DND-41 (cell line): ENCODE measurements around the gene GPR37.

Experiments used
- ATAC-seq: fragments of 200-7000 bp; cut with Tn5 transposase; 3 replicates; pipeline ENCODE4 v1.9.1; 2021; ENCODE audit warnings: low read depth; ENCODE audit not compliant: insufficient read depth
- DNase-seq: peaks from one replicate; pipeline ENCODE4 v3.0.0-alpha.2; 2020
- H2AFZ ChIP-seq: 2 replicates; pipeline ENCODE4 v1.6.0; 2012; ENCODE audit warnings: low read depth, low read length
- H3K27ac ChIP-seq: 2 replicates; pipeline ENCODE4 v1.5.1; 2012; ENCODE audit warnings: low read length, inconsistent platforms
- H3K27me3 ChIP-seq: fragments of 200-600 bp; sonication (generic); 2 replicates; pipeline ENCODE4 v1.6.0; 2012; ENCODE audit warnings: low read length, mild to moderate bottlenecking, inconsistent platforms; ENCODE audit not compliant: insufficient read depth, poor library complexity
- H3K36me3 ChIP-seq: 2 replicates; pipeline ENCODE4 v1.5.1; 2012; ENCODE audit warnings: low read length, inconsistent platforms; ENCODE audit not compliant: insufficient read depth
- H3K4me1 ChIP-seq: 2 replicates; pipeline ENCODE4 v1.5.1; 2012; ENCODE audit warnings: mild to moderate bottlenecking, low read length; ENCODE audit not compliant: insufficient read depth
- H3K4me2 ChIP-seq: 2 replicates; pipeline ENCODE4 v1.6.0; 2012; ENCODE audit warnings: mild to moderate bottlenecking, moderate library complexity, low read length, inconsistent platforms; ENCODE audit not compliant: insufficient read depth
- H3K4me3 ChIP-seq, 2 experiments: fragments of 200-600 bp in 1 of 2; shearing (Covaris generic) in 1 of 2; 2 replicates each; pipeline ENCODE4 v1.5.1; 2012 to 2016; ENCODE audit warnings: inconsistent platforms in 2 of 2, low read length in 2 of 2, mild to moderate bottlenecking in 2 of 2, low read depth in 1 of 2, moderate library complexity in 1 of 2
- H3K79me2 ChIP-seq: 2 replicates; pipeline ENCODE4 v1.6.0; 2012; ENCODE audit warnings: low read length, inconsistent platforms; ENCODE audit not compliant: insufficient read depth
- H3K9ac ChIP-seq: 2 replicates; pipeline ENCODE4 v1.6.0; 2012; ENCODE audit warnings: low read depth, mild to moderate bottlenecking, inconsistent platforms, low read length, moderate library complexity
- H3K9me3 ChIP-seq: 2 replicates; pipeline ENCODE4 v1.5.1; 2012; ENCODE audit warnings: low read length, moderate library complexity, mild to moderate bottlenecking, inconsistent platforms; ENCODE audit not compliant: insufficient read depth, severe bottlenecking
- H4K20me1 ChIP-seq: 2 replicates; pipeline ENCODE4 v1.6.0; 2012; ENCODE audit warnings: low read length; ENCODE audit not compliant: insufficient read depth
- CTCF ChIP-seq: IDR thresholded peaks from 2 replicates; pipeline ENCODE4 v1.5.1; 2012; ENCODE audit warnings: borderline replicate concordance, low read length, moderate library complexity, mild to moderate bottlenecking; ENCODE audit not compliant: poor library complexity, severe bottlenecking; ENCODE audit errors: extremely low read depth
- EZH2 ChIP-seq: IDR thresholded peaks from 3 replicates; pipeline ENCODE4 v1.6.1; 2012; ENCODE audit warnings: borderline replicate concordance, low read depth, mild to moderate bottlenecking, moderate library complexity, low read length, inconsistent platforms; ENCODE audit not compliant: severe bottlenecking

GPR37 gene

GRCh38 chr7:124754576-124755268 lies 10.9 kb downstream of the GPR37 start:
- Histone ChIP-seq H3K9me3 (no peaks in the 10 kb centered on the region), H3K27me3 (no peaks in the 10 kb centered on the region), H3K79me2 (no peaks in the 10 kb centered on the region), H3K27ac (no peak overlapping the region), H2AFZ (no peak overlapping the region), H3K36me3 (no peaks in the 10 kb centered on the region), H3K4me2 (no peak overlapping the region), H4K20me1 (no peaks in the 10 kb centered on the region), H3K9ac (no peak overlapping the region), H3K4me1 (no peaks in the 10 kb centered on the region), H3K4me3 (no peak overlapping the region)
- TF ChIP-seq CTCF: no peak
- TF ChIP-seq EZH2: no peak
- ATAC-seq (no peak), DNase-seq (no peak)

- Histone ChIP-seq H3K27me3 (no peaks in the 10 kb centered on the region), H4K20me1 (no peaks in the 10 kb centered on the region), H3K4me3 (no peak overlapping the region), H2AFZ (no peak overlapping the region), H3K9ac (no peak overlapping the region), H3K4me2 (no peak overlapping the region), H3K9me3 (no peaks in the 10 kb centered on the region), H3K27ac (no peak overlapping the region), H3K36me3 (no peaks in the 10 kb centered on the region), H3K4me1 (no peaks in the 10 kb centered on the region), H3K79me2 (no peaks in the 10 kb centered on the region)
- DNase-seq (no peak), ATAC-seq (no peak)
- TF ChIP-seq CTCF (no peak), EZH2 (no peak)
These were observed 13.3 kb downstream of the GPR37 start for GRCh38 chr7:124752310-124752709.

- Histone ChIP-seq H3K36me3 (no peaks in the 10 kb centered on the region), H4K20me1 (no peaks in the 10 kb centered on the region), H3K27me3 (no peaks in the 10 kb centered on the region), H3K79me2 (no peaks in the 10 kb centered on the region), H3K4me3 (no peak overlapping the region), H3K9me3 (no peaks in the 10 kb centered on the region), H3K27ac (no peak overlapping the region), H3K4me2 (no peak overlapping the region), H2AFZ (no peak overlapping the region), H3K9ac (no peak overlapping the region), H3K4me1 (no peaks in the 10 kb centered on the region)
- TF ChIP-seq EZH2 (no peak), CTCF (no peak)
- ATAC-seq (no peak), DNase-seq (no peak)
These were observed 14.6 kb downstream of the GPR37 start for GRCh38 chr7:124751027-124751426.

GRCh38 chr7:124747072-124747471 lies 18.5 kb downstream of the GPR37 start:
- TF ChIP-seq EZH2 (no peak), CTCF (no peak)
- Histone ChIP-seq H3K27ac (no peak overlapping the region), H3K27me3 (no peaks in the 10 kb centered on the region), H3K79me2 (no peaks in the 10 kb centered on the region), H3K9ac (no peak overlapping the region), H4K20me1 (no peaks in the 10 kb centered on the region), H2AFZ (no peak overlapping the region), H3K4me3 (no peak overlapping the region), H3K9me3 (no peaks in the 10 kb centered on the region), H3K4me2 (no peak overlapping the region), H3K4me1 (no peaks in the 10 kb centered on the region), H3K36me3 (no peaks in the 10 kb centered on the region)
- DNase-seq (no peak), ATAC-seq (no peak)
